Ishikawa (cell line): ENCODE results near the gene COX10.

Experiments used
- CEBPB ChIP-seq: IDR thresholded peaks from 2 replicates; pipeline ENCODE4 v1.6.1; 2012
- EGR1 ChIP-seq: IDR thresholded peaks from 2 replicates; pipeline ENCODE4 v1.6.1; 2012
- EP300 ChIP-seq: IDR thresholded peaks from 2 replicates; pipeline ENCODE4 v1.6.1; 2012; ENCODE audit warnings: borderline replicate concordance
- FOXM1 ChIP-seq: IDR thresholded peaks from 2 replicates; pipeline ENCODE4 v1.6.1; 2012; ENCODE audit warnings: low read depth, borderline replicate concordance
- REST ChIP-seq: IDR thresholded peaks from 2 replicates; pipeline ENCODE4 v1.6.1; 2012; ENCODE audit warnings: low read depth, mild to moderate bottlenecking

- TF ChIP-seq EGR1 (no peak), CEBPB (no peak), EP300 (no peak), REST (no peak), FOXM1 (no peak)
Observed at GRCh38 chr17:14199601-14200000, 130.3 kb downstream of the COX10 start.
